Endothelial cell (in vitro differentiated cells): Measurements from ENCODE around the gene NCKAP1. TPM values are rescaled to one million over a fixed set of nuclear protein-coding genes. Genes with fewer than 3 reads are reported as not detected.

Experiments
- DNase-seq: peaks from one replicate; pipeline ENCODE4 v3.0.0; 2021; ENCODE audit warnings: low spot score
- H3K27ac Mint-ChIP-seq: one replicate; pipeline ENCODE4 v1.8.0; 2021; ENCODE audit warnings: mixed read lengths, inconsistent platforms; ENCODE audit not compliant: unreplicated experiment
- H3K27me3 Mint-ChIP-seq: one replicate; pipeline ENCODE4 v1.8.0; 2021; ENCODE audit warnings: mild to moderate bottlenecking, moderate library complexity, mixed read lengths, inconsistent platforms; ENCODE audit not compliant: unreplicated experiment
- H3K36me3 Mint-ChIP-seq: one replicate; pipeline ENCODE4 v1.8.0; 2021; ENCODE audit warnings: mild to moderate bottlenecking, low read depth, mixed read lengths, inconsistent platforms; ENCODE audit not compliant: unreplicated experiment
- H3K4me1 Mint-ChIP-seq: one replicate; pipeline ENCODE4 v1.8.0; 2021; ENCODE audit warnings: mild to moderate bottlenecking, mixed read lengths, inconsistent platforms; ENCODE audit not compliant: unreplicated experiment
- H3K4me3 Mint-ChIP-seq: one replicate; pipeline ENCODE4 v1.8.0; 2021; ENCODE audit warnings: mild to moderate bottlenecking, mixed read lengths, inconsistent platforms; ENCODE audit not compliant: unreplicated experiment
- H3K9me3 Mint-ChIP-seq: one replicate; pipeline ENCODE4 v1.8.0; 2021; ENCODE audit warnings: mixed read lengths, inconsistent platforms; ENCODE audit not compliant: unreplicated experiment
- total RNA-seq: library from RNA; stranded (reverse); fragmentation: NEBNext Ultra II Directional; extraction: Animal tissue kit (Norgen Biotek cat#: 25700); gene quantifications from one replicate; pipeline ENCODE4 v1.2.1, GENCODE V29; 2021; ENCODE audit not compliant: unreplicated experiment
- TF ChIP-seq, protein P1 (sequence below): fragments of 200-600 bp; sonication (generic); IDR thresholded peaks from one replicate; pipeline ENCODE4 v1.5.0; 2021; ENCODE audit warnings: antibody characterized with exemption; ENCODE audit not compliant: unreplicated experiment

The NCKAP1 gene
- total RNA-seq, 1 donor from 2014 or later, result 171 TPM

DNA sequence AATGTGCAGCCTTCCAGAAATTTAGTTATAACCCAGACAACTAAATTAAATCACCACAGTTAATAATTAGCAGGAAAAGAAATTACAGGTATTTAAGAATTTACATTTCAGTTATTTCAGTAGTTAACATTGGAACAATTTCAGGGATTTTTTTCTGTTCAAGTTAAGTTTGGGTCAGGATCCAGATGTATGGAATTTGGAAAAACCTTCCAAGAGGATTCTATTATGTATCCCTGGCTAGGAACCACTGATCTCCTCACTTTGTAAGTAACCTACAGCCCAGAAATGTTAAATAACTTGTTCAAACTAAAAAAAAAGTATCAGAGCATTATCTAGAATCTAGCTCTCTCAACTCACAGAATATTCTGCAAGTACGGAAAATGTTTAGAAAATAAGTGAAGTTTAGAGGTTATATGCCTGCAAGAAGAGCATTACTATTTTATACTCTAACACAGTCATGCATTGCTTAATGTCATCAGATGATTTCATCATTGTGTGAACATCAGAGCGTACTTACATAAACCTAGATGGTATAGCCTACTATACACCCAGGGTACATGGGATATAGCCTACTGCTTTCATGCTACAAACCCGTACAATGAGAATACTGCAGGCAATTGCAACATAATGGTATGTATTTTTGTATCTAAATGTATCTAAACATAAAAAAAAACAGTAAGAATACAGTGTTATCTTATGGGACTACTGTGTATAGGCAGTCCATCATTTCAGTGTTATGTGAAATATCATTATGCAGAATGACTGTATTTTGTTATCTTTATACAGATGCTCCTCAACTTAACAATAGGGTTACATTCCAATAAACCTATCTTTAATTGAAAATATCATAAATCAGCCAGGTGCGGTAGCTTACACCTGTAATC lies 6.1 kb downstream of the NCKAP1 start:
- peaks cover 9% of the 10 kb centered on the region for H3K27me3 Mint-ChIP-seq

DNA sequence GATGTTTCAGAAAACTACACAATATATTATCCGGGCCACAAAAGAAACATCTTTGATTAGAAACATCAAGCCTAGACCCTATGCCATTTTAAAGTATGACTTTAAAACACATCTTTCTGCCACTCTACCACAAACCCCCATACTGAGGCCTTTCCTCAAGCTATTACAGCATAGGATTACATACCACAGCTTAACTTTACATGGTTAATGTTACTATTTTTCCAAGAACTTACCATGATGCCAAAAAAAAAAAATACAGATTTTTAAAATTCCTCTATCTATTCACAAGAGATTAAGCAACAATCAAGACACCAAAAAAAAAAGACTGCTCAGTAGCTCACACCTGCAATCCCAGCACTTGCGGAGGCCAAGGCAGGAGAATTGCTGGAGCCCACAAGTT lies 9.0 kb downstream of the NCKAP1 start:
- no peak overlapping the region for H3K27ac Mint-ChIP-seq
- H3K36me3 Mint-ChIP-seq, result no peaks in the 10 kb centered on the region
- H3K4me3 Mint-ChIP-seq, result no peak overlapping the region
- no peak for DNase-seq
- peaks cover 29% of the 10 kb centered on the region for H3K4me1 Mint-ChIP-seq
- H3K9me3 Mint-ChIP-seq, result no peaks in the 10 kb centered on the region
- TF ChIP-seq, protein P1, sequence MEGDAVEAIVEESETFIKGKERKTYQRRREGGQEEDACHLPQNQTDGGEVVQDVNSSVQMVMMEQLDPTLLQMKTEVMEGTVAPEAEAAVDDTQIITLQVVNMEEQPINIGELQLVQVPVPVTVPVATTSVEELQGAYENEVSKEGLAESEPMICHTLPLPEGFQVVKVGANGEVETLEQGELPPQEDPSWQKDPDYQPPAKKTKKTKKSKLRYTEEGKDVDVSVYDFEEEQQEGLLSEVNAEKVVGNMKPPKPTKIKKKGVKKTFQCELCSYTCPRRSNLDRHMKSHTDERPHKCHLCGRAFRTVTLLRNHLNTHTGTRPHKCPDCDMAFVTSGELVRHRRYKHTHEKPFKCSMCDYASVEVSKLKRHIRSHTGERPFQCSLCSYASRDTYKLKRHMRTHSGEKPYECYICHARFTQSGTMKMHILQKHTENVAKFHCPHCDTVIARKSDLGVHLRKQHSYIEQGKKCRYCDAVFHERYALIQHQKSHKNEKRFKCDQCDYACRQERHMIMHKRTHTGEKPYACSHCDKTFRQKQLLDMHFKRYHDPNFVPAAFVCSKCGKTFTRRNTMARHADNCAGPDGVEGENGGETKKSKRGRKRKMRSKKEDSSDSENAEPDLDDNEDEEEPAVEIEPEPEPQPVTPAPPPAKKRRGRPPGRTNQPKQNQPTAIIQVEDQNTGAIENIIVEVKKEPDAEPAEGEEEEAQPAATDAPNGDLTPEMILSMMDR, result no peak
- H3K27me3 Mint-ChIP-seq, result peaks cover 3% of the 10 kb centered on the region

More for the DNA sequence above, 6.1 kb downstream of the NCKAP1 start:
- TF ChIP-seq, protein P1, result no peak
- Mint-ChIP-seq H3K9me3 (no peaks in the 10 kb centered on the region), H3K27ac (no peak overlapping the region), H3K4me1 (peaks cover 48% of the 10 kb centered on the region), H3K4me3 (no peak overlapping the region), H3K36me3 (peaks cover 5% of the 10 kb centered on the region)
- DNase-seq, result no peak

DNA sequence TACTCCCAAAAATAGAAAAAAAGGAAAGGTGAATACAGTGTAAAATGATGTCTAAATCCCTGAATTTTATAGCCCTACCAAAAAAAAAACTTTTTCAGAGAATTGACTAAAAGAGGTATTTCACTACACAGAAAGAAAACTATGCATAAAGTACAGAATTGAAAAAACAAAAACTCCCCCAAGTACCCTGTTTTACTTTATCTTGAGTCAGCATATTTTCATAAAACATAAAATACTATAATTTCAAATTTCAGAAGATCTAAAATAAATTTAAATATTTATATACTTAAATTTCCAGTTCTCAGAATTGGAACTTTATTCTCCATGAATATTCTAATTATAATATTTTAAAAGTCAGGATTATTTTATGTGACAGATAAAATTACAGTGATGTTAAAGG lies 10.1 kb downstream of the NCKAP1 start:
- TF ChIP-seq, protein P1, result no peak
- DNase-seq, result no peak
- Mint-ChIP-seq H3K27me3 (peaks cover under 1% of the 10 kb centered on the region), H3K27ac (no peak overlapping the region), H3K36me3 (no peaks in the 10 kb centered on the region), H3K4me3 (no peak overlapping the region), H3K4me1 (peaks cover 19% of the 10 kb centered on the region), H3K9me3 (no peaks in the 10 kb centered on the region)

DNA sequence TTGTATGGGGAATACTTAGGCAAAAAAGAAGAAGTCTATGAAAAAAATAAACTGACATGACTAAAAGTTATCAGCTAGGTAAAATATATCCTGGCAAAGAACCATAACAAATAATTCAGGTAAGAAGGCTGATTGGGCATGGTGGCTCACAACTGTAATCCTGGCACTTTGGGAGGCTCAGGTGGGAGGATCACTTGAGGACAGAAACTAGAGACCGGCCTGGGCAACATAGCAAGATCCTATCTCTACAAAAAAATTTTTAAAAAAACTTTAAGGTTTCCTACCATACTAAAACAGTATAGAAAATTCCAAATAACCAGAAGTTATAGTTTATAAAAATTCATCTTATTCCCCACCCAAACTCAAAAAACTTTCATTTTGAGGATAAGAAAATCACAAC lies 10.8 kb downstream of the NCKAP1 start:
- H3K27ac Mint-ChIP-seq, result no peak overlapping the region
- no peaks in the 10 kb centered on the region for H3K9me3 Mint-ChIP-seq
- no peak overlapping the region for H3K4me3 Mint-ChIP-seq
- no peaks in the 10 kb centered on the region for H3K27me3 Mint-ChIP-seq
- no peak for DNase-seq
- peaks cover 16% of the 10 kb centered on the region for H3K4me1 Mint-ChIP-seq
- H3K36me3 Mint-ChIP-seq, result no peaks in the 10 kb centered on the region
- TF ChIP-seq, protein P1, result no peak

DNA sequence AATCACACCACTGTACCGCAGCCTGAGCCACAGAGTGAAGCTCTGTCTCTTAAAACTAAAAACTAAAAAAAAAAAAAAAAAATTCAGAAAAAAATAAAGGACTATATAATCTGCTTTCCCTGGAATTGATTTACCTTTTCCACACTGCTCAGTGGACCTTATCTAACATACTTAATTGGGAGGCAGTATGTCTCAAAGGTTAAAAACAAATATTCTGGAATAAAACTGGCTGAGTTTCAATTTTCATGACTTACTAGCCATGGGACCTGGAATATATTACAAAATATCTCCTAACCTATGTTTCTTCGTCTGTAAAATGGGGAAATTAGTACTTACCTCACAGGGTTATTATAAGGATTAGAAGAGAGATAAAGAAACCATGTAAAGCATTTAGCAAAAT lies 11.8 kb downstream of the NCKAP1 start:
- TF ChIP-seq, protein P1, result no peak
- H3K27me3 Mint-ChIP-seq, result no peaks in the 10 kb centered on the region
- DNase-seq, result no peak
- H3K4me1 Mint-ChIP-seq, result peaks cover 11% of the 10 kb centered on the region
- no peaks in the 10 kb centered on the region for H3K9me3 Mint-ChIP-seq
- no peak overlapping the region for H3K4me3 Mint-ChIP-seq
- H3K36me3 Mint-ChIP-seq, result peaks cover 7% of the 10 kb centered on the region
- no peak overlapping the region for H3K27ac Mint-ChIP-seq
